B cell (primary cell): Measurements from ENCODE around the gene OLFM3. TPM values are rescaled to one million over a fixed set of nuclear protein-coding genes. Genes with fewer than 3 reads are reported as not detected.

Source experiments
- ATAC-seq: fragments of 200-7000 bp; cut with Tn5 transposase; one replicate; pipeline ENCODE4 v1.10.0; 2021; ENCODE audit warnings: low read depth, mild to moderate bottlenecking, moderate number of reproducible peaks, moderate library complexity
- CTCF ChIA-PET: fragments of 350-600 bp; sonication (Branson Sonifier 250); formaldehyde crosslinking; loops from one replicate; lab custom pipeline; 2021; ENCODE audit warnings: antibody characterized with exemption, inconsistent platforms; lab: Charles Lee
- POLR2A ChIA-PET: fragments of 350-600 bp; sonication (Branson Sonifier 250); formaldehyde crosslinking; loops from one replicate; lab custom pipeline; 2021; ENCODE audit warnings: antibody characterized with exemption; lab: Charles Lee
- DNase-seq: peaks from one replicate; pipeline ENCODE4 v3.0.0; 2013
- H2AFZ ChIP-seq: 2 replicates; pipeline ENCODE4 v1.6.1; 2012; ENCODE audit warnings: mild to moderate bottlenecking, low read depth, low read length; ENCODE audit not compliant: insufficient read depth, poor library complexity, severe bottlenecking
- H3K27ac ChIP-seq, 2 donors: 1 replicate in 1 of 2; 2 replicates in 1 of 2; pipeline ENCODE4 v1.5.1; 2012 to 2013; ENCODE audit warnings: low read length in 2 of 2, mild to moderate bottlenecking in 2 of 2, moderate library complexity in 1 of 2
- H3K27me3 ChIP-seq, 4 experiments: fragments of 200-600 bp in 1 of 4; sonication (generic) in 1 of 4; replicated peaks in 1 of 4; 1 replicate in 2 of 4; 2 replicates in 2 of 4; pipeline versions ENCODE4 v1.6.1 to v1.7.0; 2013 to 2016; ENCODE audit warnings: low read length in 3 of 4, mild to moderate bottlenecking in 2 of 4, mixed read lengths in 1 of 4, moderate library complexity in 1 of 4; ENCODE audit not compliant: insufficient read depth in 4 of 4, control insufficient read depth in 3 of 4; ENCODE audit errors: control extremely low read depth in 1 of 4
- H3K36me3 ChIP-seq, 2 experiments: replicated peaks in 1 of 2; 1 replicate in 1 of 2; 2 replicates in 1 of 2; pipeline versions ENCODE4 v1.6.1 to v1.7.1; 2013; ENCODE audit warnings: low read length in 1 of 2; ENCODE audit not compliant: insufficient read depth in 2 of 2, control insufficient read depth in 1 of 2; ENCODE audit errors: control extremely low read depth in 1 of 2, extremely low read depth in 1 of 2
- H3K4me1 ChIP-seq, 2 donors: fragments of 200-600 bp in 1 of 2; sonication (generic) in 1 of 2; 1 replicate in 1 of 2; 2 replicates in 1 of 2; pipeline versions ENCODE4 v1.5.1 to v1.6.1; 2013 to 2017; ENCODE audit warnings: low read length in 2 of 2; ENCODE audit not compliant: control insufficient read depth in 2 of 2, insufficient read depth in 2 of 2
- H3K4me2 ChIP-seq: replicated peaks from 2 replicates; pipeline ENCODE3; 2012; ENCODE audit warnings: mild to moderate bottlenecking, low read depth, low read length; ENCODE audit not compliant: poor library complexity, severe bottlenecking
- H3K4me3 ChIP-seq, 5 experiments: fragments of 200-600 bp in 1 of 5; sonication (generic) in 1 of 5; 1 replicate in 3 of 5; 2 replicates in 2 of 5; pipeline versions ENCODE4 v1.5.1 to v1.7.0; 2011 to 2016; ENCODE audit warnings: low read length in 4 of 5, mild to moderate bottlenecking in 4 of 5, low read depth in 2 of 5, control low read depth in 1 of 5, moderate library complexity in 1 of 5; ENCODE audit not compliant: insufficient read depth in 1 of 5; ENCODE audit errors: control extremely low read depth in 1 of 5, extremely low read depth in 1 of 5
- H3K79me2 ChIP-seq: fragments of 200-600 bp; sonication (generic); one replicate; pipeline ENCODE4 v1.6.0; 2016; ENCODE audit warnings: low read length; ENCODE audit not compliant: control insufficient read depth, insufficient read depth
- H3K9ac ChIP-seq: fragments of 200-600 bp; sonication (generic); 2 replicates; pipeline ENCODE4 v1.6.1; 2017; ENCODE audit warnings: mild to moderate bottlenecking, low read length, moderate library complexity
- H3K9me3 ChIP-seq, 3 donors: one replicate each; pipeline versions ENCODE4 v1.6.1 to v1.7.1; 2013; ENCODE audit warnings: low read length in 2 of 3; ENCODE audit not compliant: control insufficient read depth in 2 of 3, insufficient read depth in 1 of 3; ENCODE audit errors: control extremely low read depth in 1 of 3
- H4K20me1 ChIP-seq: 2 replicates; pipeline ENCODE4 v1.6.0; 2012; ENCODE audit warnings: mild to moderate bottlenecking, low read length; ENCODE audit not compliant: insufficient read depth, control insufficient read depth, poor library complexity, severe bottlenecking
- H3K27ac Mint-ChIP-seq: one replicate; pipeline ENCODE4 v1.8.0; 2021; ENCODE audit warnings: mixed read lengths
- H3K27me3 Mint-ChIP-seq: one replicate; pipeline ENCODE4 v1.8.0; 2021; ENCODE audit warnings: mixed read lengths
- H3K4me1 Mint-ChIP-seq: one replicate; pipeline ENCODE4 v1.8.0; 2021; ENCODE audit warnings: mixed read lengths
- H3K4me3 Mint-ChIP-seq: one replicate; pipeline ENCODE4 v1.8.0; 2021; ENCODE audit warnings: mixed read lengths
- H3K9me3 Mint-ChIP-seq: one replicate; pipeline ENCODE4 v1.8.0; 2022; ENCODE audit warnings: mixed read lengths; ENCODE audit not compliant: insufficient read depth
- CTCF ChIP-seq: fragments of 200-600 bp; IDR thresholded peaks from one replicate; pipeline ENCODE4 v1.8.0; 2022; ENCODE audit warnings: antibody characterized with exemption, mild to moderate bottlenecking
- EZH2 ChIP-seq: IDR thresholded peaks from 2 replicates; pipeline ENCODE4 v1.6.1; 2012; ENCODE audit warnings: borderline replicate concordance, low read depth, mild to moderate bottlenecking, moderate library complexity, low read length; ENCODE audit not compliant: insufficient read depth, poor library complexity, severe bottlenecking
- WGBS: methylation state at CpG from one replicate; pipeline ENCODE4 v1.1.5; 2013; ENCODE audit warnings: missing lambda C conversion rate; ENCODE audit not compliant: insufficient coverage; 5-methylcytosine and 5-hydroxymethylcytosine counted together
- intact Hi-C: fragments of 100-400 bp; cut with micrococcal nuclease; formaldehyde crosslinking; loops from one replicate; pipeline ENCODE4 v1.10.0; 2022
- polyA plus RNA-seq: library from polyadenylated mRNA; depleted of rRNA; stranded (reverse); fragments of >200 nt; gene quantifications from 2 replicates; pipeline ENCODE4 v1.2.3, GENCODE V29; 2012
- total RNA-seq, 2 donors: library from RNA; stranded (reverse); fragments of 120-200 nt in 1 of 2; gene quantifications; 1 replicate in 1 of 2; 2 replicates in 1 of 2; pipeline versions ENCODE4 v1.2.3 to v1.2.4, GENCODE V29; 2013 to 2022

Gene OLFM3
- total and polyA plus RNA-seq, 2 donors (not counting 1 experiment from before 2014, with no cell fraction given), result not detected

GRCh38 chr1:101975371-101975770 lies 21.4 kb downstream of the OLFM3 start:
- Histone ChIP-seq H3K27ac (no peak overlapping the region), H3K4me2 (no peak overlapping the region), H3K36me3 (no peaks in the 10 kb centered on the region), H3K9ac (no peak overlapping the region), H3K4me1 (no peaks in the 10 kb centered on the region), H2AFZ (no peak overlapping the region), H3K4me3 (no peak overlapping the region), H3K9me3 (peaks cover 0 to 4% (median 0%) of the 10 kb centered on the region in 3 donors), H3K79me2 (no peaks in the 10 kb centered on the region), H4K20me1 (no peaks in the 10 kb centered on the region), H3K27me3 (no peaks in the 10 kb centered on the region)
- no peak overlapping the region for H3K27ac Mint-ChIP-seq
- no peaks in the 10 kb centered on the region for H3K4me1 Mint-ChIP-seq
- no CpG with 5 or more reads among the region's 3 CpGs for WGBS
- DNase-seq (no peak), ATAC-seq (no peak)
- intact Hi-C loops, result no loop called here
- TF ChIP-seq CTCF, result no peak
- TF ChIP-seq EZH2, result no peak
- H3K4me3 Mint-ChIP-seq, result no peak overlapping the region
- POLR2A ChIA-PET, result no interaction called here
- no peaks in the 10 kb centered on the region for H3K9me3 Mint-ChIP-seq
- no peaks in the 10 kb centered on the region for H3K27me3 Mint-ChIP-seq
- CTCF ChIA-PET, result no interaction called here

DNA sequence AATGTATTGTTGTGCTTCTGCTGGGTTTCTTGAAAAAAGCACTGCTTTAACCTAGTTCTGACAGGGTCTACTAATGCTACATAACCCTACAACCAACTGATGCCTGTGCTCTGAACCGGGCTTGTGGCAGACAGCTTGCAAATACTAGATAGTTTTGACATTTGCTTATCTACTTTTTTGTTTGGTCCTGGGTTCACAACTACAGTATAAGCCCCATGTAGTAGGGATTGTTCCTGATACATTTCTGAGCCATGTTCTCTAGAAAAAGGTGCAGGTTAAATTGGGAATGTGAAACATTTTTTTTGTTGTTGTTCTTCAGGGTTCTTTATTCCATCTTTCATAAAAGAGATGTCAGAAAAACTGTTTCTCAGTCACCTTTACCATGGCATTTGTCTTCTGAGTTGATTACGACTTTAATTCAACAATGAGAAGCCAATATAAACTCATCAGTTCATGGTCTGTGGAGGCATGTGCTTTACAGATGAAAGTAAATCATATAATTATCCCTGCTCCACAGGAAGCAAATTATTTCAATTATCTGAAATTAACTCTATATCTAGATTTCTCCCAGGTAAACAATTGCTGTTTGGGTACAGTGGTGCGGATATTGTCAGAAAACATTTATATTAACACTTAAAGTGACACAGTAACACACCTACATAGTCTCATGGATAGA lies 22.0 kb downstream of the OLFM3 start:
- intact Hi-C loops, result no loop called here
- H3K4me3 Mint-ChIP-seq, result no peak overlapping the region
- Histone ChIP-seq H3K4me1 (no peaks in the 10 kb centered on the region), H3K9ac (no peak overlapping the region), H3K4me3 (no peak overlapping the region), H3K9me3 (peaks cover 0 to 4% (median 0%) of the 10 kb centered on the region in 3 donors), H3K36me3 (no peaks in the 10 kb centered on the region), H3K4me2 (no peak overlapping the region), H3K27me3 (no peaks in the 10 kb centered on the region), H3K27ac (no peak overlapping the region), H3K79me2 (no peaks in the 10 kb centered on the region), H4K20me1 (no peaks in the 10 kb centered on the region), H2AFZ (no peak overlapping the region)
- ChIA-PET POLR2A (no interaction called here), CTCF (no interaction called here)
- H3K27me3 Mint-ChIP-seq, result no peaks in the 10 kb centered on the region
- no peaks in the 10 kb centered on the region for H3K4me1 Mint-ChIP-seq
- DNase-seq (no peak), ATAC-seq (no peak)
- no CpG with 5 or more reads among the region's 3 CpGs for WGBS
- no peaks in the 10 kb centered on the region for H3K9me3 Mint-ChIP-seq
- TF ChIP-seq EZH2, result no peak
- no peak for TF ChIP-seq CTCF
- H3K27ac Mint-ChIP-seq, result no peak overlapping the region
